IMR-90 (cell line): Measurements from ENCODE around the gene BHLHA15. TPM values are rescaled to one million over a fixed set of nuclear protein-coding genes. Genes with fewer than 3 reads are reported as not detected.

Experiments used
- ATAC-seq: fragments of 200-7000 bp; cut with Tn5 transposase; 2 replicates; pipeline ENCODE4 v1.9.1; 2020; ENCODE audit warnings: low read depth, mild to moderate bottlenecking, moderate library complexity
- BruUV-seq: library from RNA; stranded (reverse); fragments of 400-500 nt; replicated peaks from 2 replicates; lab custom pipeline; 2021; lab: Mats Ljungman, UMichigan
- CTCF ChIA-PET: fragments of 300-600 bp; formaldehyde crosslinking; extraction: SDS; loops from one replicate; lab custom pipeline; 2021; ENCODE audit warnings: antibody characterized with exemption; lab: Yijun Ruan, JAX
- POLR2A ChIA-PET: fragments of 300-600 bp; sonication (Branson Sonifier 250); formaldehyde crosslinking; loops from one replicate; lab custom pipeline; 2022; ENCODE audit warnings: antibody characterized with exemption; ENCODE audit not compliant: unreplicated experiment; lab: Charles Lee
- DNase-seq: peaks from one replicate; pipeline ENCODE4 v3.0.0; 2013
- H2AFZ ChIP-seq: replicated peaks from 2 replicates; pipeline ENCODE3; 2013; ENCODE audit warnings: low read length, mild to moderate bottlenecking; ENCODE audit not compliant: poor library complexity
- H2AK5ac ChIP-seq: 2 replicates; pipeline ENCODE4 v1.6.1; 2013; ENCODE audit warnings: low read depth, low read length, inconsistent platforms
- H2AK9ac ChIP-seq: replicated peaks from 2 replicates; pipeline ENCODE3; 2013; ENCODE audit warnings: mild to moderate bottlenecking, low read depth, low read length, moderate library complexity; ENCODE audit not compliant: poor library complexity
- H2BK120ac ChIP-seq: 2 replicates; pipeline ENCODE4 v1.6.1; 2013; ENCODE audit warnings: low read depth, low read length, inconsistent platforms
- H2BK15ac ChIP-seq: 3 replicates; pipeline ENCODE4 v1.6.1; 2013; ENCODE audit warnings: low read depth, low read length, inconsistent platforms
- H2BK20ac ChIP-seq: 2 replicates; pipeline ENCODE4 v1.6.1; 2013; ENCODE audit warnings: low read depth, mild to moderate bottlenecking, inconsistent platforms, low read length, moderate library complexity
- H2BK5ac ChIP-seq: 2 replicates; pipeline ENCODE4 v1.6.1; 2013; ENCODE audit warnings: mild to moderate bottlenecking, low read depth, low read length, inconsistent platforms; ENCODE audit not compliant: poor library complexity, severe bottlenecking
- H3K14ac ChIP-seq: replicated peaks from 2 replicates; pipeline ENCODE4 v1.6.1; 2013; ENCODE audit warnings: low read depth, low read length, inconsistent platforms
- H3K18ac ChIP-seq: 2 replicates; pipeline ENCODE4 v1.6.1; 2013; ENCODE audit warnings: low read depth, low read length, control low read depth
- H3K23ac ChIP-seq: 2 replicates; pipeline ENCODE4 v1.6.1; 2013; ENCODE audit warnings: low read depth, low read length, inconsistent platforms
- H3K27ac ChIP-seq: 2 replicates; pipeline ENCODE4 v1.5.1; 2013; ENCODE audit warnings: mild to moderate bottlenecking, control low read depth, low read length; ENCODE audit not compliant: insufficient read depth
- H3K27me3 ChIP-seq: 2 replicates; pipeline ENCODE4 v1.6.1; 2013; ENCODE audit warnings: low read length; ENCODE audit not compliant: control insufficient read depth, insufficient read depth
- H3K36me3 ChIP-seq: 2 replicates; pipeline ENCODE4 v1.6.1; 2013; ENCODE audit warnings: low read length, mixed read lengths; ENCODE audit not compliant: control insufficient read depth, insufficient read depth
- H3K4ac ChIP-seq: 2 replicates; pipeline ENCODE4 v1.6.1; 2013; ENCODE audit warnings: low read depth, low read length, inconsistent platforms
- H3K4me1 ChIP-seq: 2 replicates; pipeline ENCODE4 v1.6.1; 2013; ENCODE audit warnings: low read length, mixed read lengths; ENCODE audit not compliant: control insufficient read depth, insufficient read depth
- H3K4me2 ChIP-seq: 2 replicates; pipeline ENCODE4 v1.6.1; 2013; ENCODE audit warnings: low read depth, mild to moderate bottlenecking, control low read depth, low read length, moderate library complexity
- H3K4me3 ChIP-seq: 2 replicates; pipeline ENCODE4 v1.5.1; 2013; ENCODE audit warnings: low read depth, mild to moderate bottlenecking, control low read depth, low read length, moderate library complexity; ENCODE audit not compliant: insufficient read depth
- H3K56ac ChIP-seq: 2 replicates; pipeline ENCODE4 v1.6.1; 2013; ENCODE audit warnings: low read length, inconsistent platforms; ENCODE audit not compliant: insufficient read depth; ENCODE audit errors: extremely low read depth
- H3K79me1 ChIP-seq, 2 experiments: 2 replicates each; pipeline ENCODE4 v1.6.1; 2013; ENCODE audit warnings: low read length in 2 of 2, inconsistent platforms in 1 of 2, low read depth in 1 of 2
- H3K9ac ChIP-seq: 2 replicates; pipeline ENCODE4 v1.6.1; 2013; ENCODE audit warnings: low read depth, low read length, control low read depth
- H3K9me1 ChIP-seq: 2 replicates; pipeline ENCODE4 v1.6.1; 2013; ENCODE audit warnings: low read length, inconsistent platforms; ENCODE audit not compliant: insufficient read depth
- H3K9me3 ChIP-seq: 2 replicates; pipeline ENCODE4 v1.6.1; 2013; ENCODE audit warnings: low read length; ENCODE audit not compliant: control insufficient read depth, insufficient read depth
- H4K20me1 ChIP-seq: 2 replicates; pipeline ENCODE4 v1.6.1; 2013; ENCODE audit warnings: low read length, inconsistent platforms; ENCODE audit not compliant: insufficient read depth
- H4K5ac ChIP-seq: 2 replicates; pipeline ENCODE4 v1.6.1; 2013; ENCODE audit warnings: mild to moderate bottlenecking, low read depth, low read length, control low read depth
- H4K8ac ChIP-seq, 2 experiments: 2 replicates each; pipeline ENCODE4 v1.6.1; 2013; ENCODE audit warnings: low read depth in 2 of 2, low read length in 2 of 2, control low read depth in 1 of 2, inconsistent platforms in 1 of 2
- H4K91ac ChIP-seq: 2 replicates; pipeline ENCODE4 v1.6.1; 2013; ENCODE audit warnings: low read depth, low read length, inconsistent platforms; ENCODE audit not compliant: insufficient read depth
- BHLHE40 ChIP-seq: fragments of 150-350 bp; IDR thresholded peaks from 2 replicates; pipeline ENCODE4 v1.6.1; 2016; ENCODE audit warnings: mild to moderate bottlenecking, low read depth, low read length
- MAFK ChIP-seq: IDR thresholded peaks from 2 replicates; pipeline ENCODE4 v1.6.1; 2012; ENCODE audit warnings: low read depth, low read length, improper control_type of control experiment
- MAZ ChIP-seq: IDR thresholded peaks from 2 replicates; pipeline ENCODE4 v1.6.1; 2012; ENCODE audit warnings: low read depth, mild to moderate bottlenecking, low read length, improper control_type of control experiment, moderate library complexity, borderline replicate concordance
- MXI1 ChIP-seq: IDR thresholded peaks from 2 replicates; pipeline ENCODE4 v1.6.1; 2012; ENCODE audit warnings: low read depth, mild to moderate bottlenecking, low read length, moderate library complexity, borderline replicate concordance
- SMC3 ChIP-seq: fragments of 150-350 bp; IDR thresholded peaks from 2 replicates; pipeline ENCODE4 v1.6.1; 2016; ENCODE audit warnings: low read depth, mild to moderate bottlenecking, antibody characterized with exemption, low read length, moderate library complexity
- WGBS, 2 experiments: methylation state at CpG; one replicate each; pipeline versions ENCODE4 v1.1.5 to v1.1.7; 2013; ENCODE audit warnings: missing lambda C conversion rate in 2 of 2; ENCODE audit not compliant: insufficient read length in 1 of 2; ENCODE audit errors: extremely low coverage in 2 of 2; 5-methylcytosine and 5-hydroxymethylcytosine counted together
- dilution Hi-C: fragments of 300-500 bp; cut with HindIII; formaldehyde crosslinking; loops from one replicate; pipeline ENCODE4 v1.14.3; 2018; ENCODE audit warnings: low sequenced_read_pairs; ENCODE audit not compliant: unreplicated experiment
- in situ Hi-C: fragments of 300-500 bp; cut with MboI; formaldehyde crosslinking; loops from 3 replicates; pipeline ENCODE4 v1.14.3; 2019; ENCODE audit warnings: low sequenced_read_pairs, inconsistent platforms, mixed read lengths
- intact Hi-C: fragments of 100-400 bp; cut with micrococcal nuclease; formaldehyde crosslinking; loops from 2 replicates; pipeline ENCODE4 v1.10.0; 2022
- polyA plus RNA-seq, 3 experiments: library from polyadenylated mRNA; depleted of rRNA; stranded (reverse); fragments of >200 nt; gene quantifications; 2 replicates each; pipeline ENCODE4 v1.2.3, GENCODE V29; 2012; ENCODE audit warnings: low replicate concordance in 1 of 3
- total RNA-seq: library from RNA; depleted of rRNA; stranded (reverse); fragments of >200 nt; gene quantifications from 2 replicates; pipeline ENCODE4 v1.2.3, GENCODE V29; 2012
- TF ChIP-seq, protein P1 (sequence below): fragments of 150-350 bp; IDR thresholded peaks from 2 replicates; pipeline ENCODE4 v1.6.1; 2016; ENCODE audit warnings: low read depth, mild to moderate bottlenecking, low read length, moderate library complexity, borderline replicate concordance

The BHLHA15 gene
- total and polyA plus RNA-seq, 2 of the 4 experiments (the other 2 are of a cell fraction): not detected

- no peak overlapping the region for H4K91ac ChIP-seq
- H2BK15ac ChIP-seq: no peak overlapping the region
- H4K8ac ChIP-seq: no peak overlapping the region
- no TSS peak for BruUV-seq
- in situ Hi-C loops (loop anchor here (10.0 kb wide), 1 partner anchor 205 kb away; no protein-coding TSS in a partner anchor), dilution Hi-C loops (no loop called here), intact Hi-C loops (no loop called here)
- no peaks in the 10 kb centered on the region for H3K9me3 ChIP-seq
- H3K4ac ChIP-seq: no peak overlapping the region
- no peak overlapping the region for H3K14ac ChIP-seq
- H3K4me2 ChIP-seq: no peak overlapping the region
- H2BK5ac ChIP-seq: no peak overlapping the region
- CTCF ChIA-PET: no interaction called here
- ATAC-seq: no peak
- no peak overlapping the region for H2BK20ac ChIP-seq
- H2AFZ ChIP-seq: no peak overlapping the region
- no peak for DNase-seq
- no peak overlapping the region for H3K9ac ChIP-seq
- TF ChIP-seq BHLHE40: no peak
- no peak for TF ChIP-seq MAFK
- TF ChIP-seq SMC3: no peak
- TF ChIP-seq MXI1: no peak
- TF ChIP-seq MAZ: no peak
- TF ChIP-seq, protein P1, sequence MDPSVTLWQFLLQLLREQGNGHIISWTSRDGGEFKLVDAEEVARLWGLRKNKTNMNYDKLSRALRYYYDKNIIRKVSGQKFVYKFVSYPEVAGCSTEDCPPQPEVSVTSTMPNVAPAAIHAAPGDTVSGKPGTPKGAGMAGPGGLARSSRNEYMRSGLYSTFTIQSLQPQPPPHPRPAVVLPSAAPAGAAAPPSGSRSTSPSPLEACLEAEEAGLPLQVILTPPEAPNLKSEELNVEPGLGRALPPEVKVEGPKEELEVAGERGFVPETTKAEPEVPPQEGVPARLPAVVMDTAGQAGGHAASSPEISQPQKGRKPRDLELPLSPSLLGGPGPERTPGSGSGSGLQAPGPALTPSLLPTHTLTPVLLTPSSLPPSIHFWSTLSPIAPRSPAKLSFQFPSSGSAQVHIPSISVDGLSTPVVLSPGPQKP: no peak
- H3K79me1 ChIP-seq: no peaks in the 10 kb centered on the region
- H3K4me3 ChIP-seq: no peak overlapping the region
- H2AK5ac ChIP-seq: no peak overlapping the region
- no peak overlapping the region for H4K5ac ChIP-seq
- H3K23ac ChIP-seq: no peak overlapping the region
- 63% methylated on average over 4 of the region's 17 CpGs; no CpG with 5 or more reads in 1 of the 2 experiments for WGBS, 2 experiments
- POLR2A ChIA-PET: no interaction called here
- no peak overlapping the region for H3K27ac ChIP-seq
- H3K56ac ChIP-seq: no peak overlapping the region
- no peaks in the 10 kb centered on the region for H4K20me1 ChIP-seq
- H2BK120ac ChIP-seq: no peak overlapping the region
- H3K36me3 ChIP-seq: peaks cover 39% of the 10 kb centered on the region
- H3K9me1 ChIP-seq: no peaks in the 10 kb centered on the region
- H3K18ac ChIP-seq: no peak overlapping the region
- H2AK9ac ChIP-seq: no peak overlapping the region
- no peaks in the 10 kb centered on the region for H3K4me1 ChIP-seq
- H3K27me3 ChIP-seq: no peaks in the 10 kb centered on the region
Measured at GRCh38 chr7:98229991-98230745, 18.9 kb downstream of the BHLHA15 start.
